Measurements from ENCODE around the gene TRIP4.

TRIP4 gene

GRCh38 chr15:64462492-64462891, 74.9 kb downstream of the TRIP4 start:
- no peak for TF ChIP-seq CTCF (conservative IDR thresholded peaks at IDR 0.05; ENCODE audit: low read depth)
- H3K27ac ChIP-seq, result no peak overlapping the region
- DNase-seq (ENCODE audit: low spot score), result no peak
- CTCF ChIA-PET, result no interaction called here
- POLR2A ChIA-PET (ENCODE audit: low non-redundant PET), result no interaction called here

- no peak for TF ChIP-seq CTCF (conservative IDR thresholded peaks at IDR 0.05; ENCODE audit: low read depth)
- DNase-seq (ENCODE audit: low spot score), result no peak
- H3K27ac ChIP-seq, result no peak overlapping the region
- ChIA-PET CTCF (no interaction called here), POLR2A (ENCODE audit: low non-redundant PET) (no interaction called here)
These were observed 76.8 kb downstream of the TRIP4 start for GRCh38 chr15:64464276-64465005.

- DNase-seq (ENCODE audit: low spot score), result no peak
- no peak overlapping the region for H3K27ac ChIP-seq
- no peak for TF ChIP-seq CTCF (conservative IDR thresholded peaks at IDR 0.05; ENCODE audit: low read depth)
- CTCF ChIA-PET, result interaction anchor here (1.0 kb wide), 1 partner anchor 224 kb away, joined by 4 read pairs; no protein-coding TSS in a partner anchor
- POLR2A ChIA-PET (ENCODE audit: low non-redundant PET), result no interaction called here
These were observed 78.9 kb downstream of the TRIP4 start for GRCh38 chr15:64466408-64467141.

- ChIA-PET POLR2A (ENCODE audit: low non-redundant PET) (no interaction called here), CTCF (no interaction called here)
- no peak for TF ChIP-seq CTCF (conservative IDR thresholded peaks at IDR 0.05; ENCODE audit: low read depth)
- no peak overlapping the region for H3K27ac ChIP-seq
- DNase-seq (ENCODE audit: low spot score), result no peak
These were observed 84.5 kb downstream of the TRIP4 start for GRCh38 chr15:64472161-64472560.

- TF ChIP-seq CTCF (conservative IDR thresholded peaks at IDR 0.05; ENCODE audit: low read depth), result no peak
- no peak overlapping the region for H3K27ac ChIP-seq
- ChIA-PET CTCF (interaction anchor here (0.6 kb wide), 1 partner anchor 16 kb away, joined by 3 read pairs; no protein-coding TSS in a partner anchor), POLR2A (ENCODE audit: low non-redundant PET) (interaction anchor here (0.7 kb wide), 1 partner anchor 16 kb away, joined by 4 read pairs; no protein-coding TSS in a partner anchor)
- DNase-seq (ENCODE audit: low spot score), result no peak
These were observed 87.2 kb downstream of the TRIP4 start for GRCh38 chr15:64474846-64475245.

GRCh38 chr15:64476550-64476949, 88.9 kb downstream of the TRIP4 start:
- ChIA-PET CTCF (interaction anchor here (0.7 kb wide), 1 partner anchor 15 kb away, joined by 3 read pairs; no protein-coding TSS in a partner anchor), POLR2A (ENCODE audit: low non-redundant PET) (no interaction called here)
- DNase-seq (ENCODE audit: low spot score), result no peak
- TF ChIP-seq CTCF (conservative IDR thresholded peaks at IDR 0.05; ENCODE audit: low read depth), result no peak
- no peak overlapping the region for H3K27ac ChIP-seq

Data from RWPE1 (cell line).